ENCODE results near the gene RAMAC.
"Not testable (repeated sequence)": the region's sequence is repeated elsewhere in the genome, so short reads cannot be mapped to it uniquely, and the experiment has no call there.

Gene RAMAC

GRCh38 chr15:83012076-83012426, 26.0 kb downstream of the RAMAC start:
- no peak for DNase-seq

GRCh38 chr15:83012636-83013035, 26.6 kb downstream of the RAMAC start:
- DNase-seq, result no peak

GRCh38 chr15:83014205-83014653, 28.2 kb downstream of the RAMAC start:
- DNase-seq, result no peak

DNA sequence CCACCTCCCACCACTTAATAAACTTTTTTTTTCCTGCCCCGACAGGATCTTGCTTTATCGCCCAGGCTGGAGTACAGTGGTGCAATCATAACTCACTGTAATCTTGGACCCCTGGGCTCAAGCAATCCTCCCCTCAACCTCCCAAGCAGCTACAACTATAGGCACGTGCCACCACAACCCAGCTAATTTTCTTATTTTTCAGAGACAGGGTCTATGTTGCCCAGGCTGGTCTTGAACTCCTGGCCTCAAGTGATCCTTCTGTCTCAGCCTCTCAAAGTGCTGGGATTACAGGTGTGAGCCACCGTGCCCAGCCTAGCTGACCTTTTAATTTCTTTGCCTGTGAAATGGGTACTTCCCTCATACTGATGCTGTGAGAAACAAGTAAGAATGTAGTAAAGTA, 29.4 kb downstream of the RAMAC start:
- no peak for DNase-seq

- no peak for DNase-seq
Observed at GRCh38 chr15:83016906-83017305, 30.9 kb downstream of the RAMAC start.

GRCh38 chr15:83018436-83018835, 32.4 kb downstream of the RAMAC start:
- DNase-seq, result no peak

DNA sequence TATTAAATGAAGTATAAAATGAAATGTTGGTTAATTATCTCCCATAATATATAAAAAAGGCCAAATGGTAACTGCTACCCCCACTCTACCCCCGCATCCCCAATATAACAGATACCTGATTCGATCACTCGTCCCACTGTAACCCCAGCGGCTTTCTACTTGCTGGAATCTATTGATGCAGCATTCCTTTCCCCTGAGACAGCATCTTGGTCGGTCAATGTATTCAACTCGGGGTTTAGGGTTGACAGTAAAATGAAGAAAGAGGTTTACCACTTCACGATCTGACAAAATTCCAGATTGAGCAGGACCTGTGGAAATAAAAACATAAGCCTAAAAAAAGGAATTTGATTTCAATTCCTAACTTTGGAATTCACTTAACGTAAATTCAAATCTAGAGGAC, 44.0 kb downstream of the RAMAC start:
- no peak for DNase-seq

GRCh38 chr15:83031234-83031633, 45.2 kb downstream of the RAMAC start:
- not testable (repeated sequence) for DNase-seq

DNA sequence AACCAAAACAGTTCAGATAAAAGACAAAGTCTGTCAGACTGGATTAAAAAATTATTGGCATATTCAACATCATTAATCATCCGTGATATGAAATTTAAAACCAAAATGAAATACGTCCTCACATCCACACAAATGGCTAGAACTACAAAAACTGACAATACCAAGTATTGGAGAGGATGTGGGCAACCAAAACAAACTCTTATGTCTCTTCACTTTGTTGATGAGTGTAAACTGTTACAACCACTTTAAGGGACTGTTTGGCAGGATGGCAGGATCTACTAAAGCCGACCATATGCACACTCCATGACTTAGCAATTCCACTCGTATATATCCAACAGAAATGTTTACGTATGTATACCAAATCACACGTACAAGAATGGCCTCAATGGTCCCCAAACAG, 50.2 kb downstream of the RAMAC start:
- no peak for DNase-seq

DNA sequence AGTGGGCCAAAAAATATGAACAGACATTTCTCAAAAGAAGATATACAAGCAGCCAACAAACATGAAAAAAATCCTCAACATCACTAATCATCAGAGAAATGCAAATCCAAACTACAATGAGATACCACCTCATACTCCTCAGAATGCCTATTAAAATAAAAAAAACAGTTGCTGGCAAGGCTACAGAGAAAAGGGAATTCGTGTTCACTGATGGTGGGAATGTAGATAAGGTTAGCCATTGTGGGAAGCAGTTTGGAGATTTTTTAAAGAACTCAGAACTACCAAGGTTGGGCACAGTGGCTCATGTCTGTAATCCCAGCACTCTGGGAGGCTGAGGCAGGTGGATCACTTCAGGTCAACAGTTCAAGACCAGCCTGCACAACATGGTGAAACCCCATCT, 53.2 kb downstream of the RAMAC start:
- no peak for DNase-seq

Data from amygdala (tissue), 56 donors.